Sigmoid colon (tissue), 7 donors: ENCODE results near the gene ADAMTS3. TPM values are rescaled to one million over a fixed set of nuclear protein-coding genes. Genes with fewer than 3 reads are reported as not detected.

Source experiments
- DNase-seq: peaks from one replicate; pipeline ENCODE4 v3.0.0-alpha.2; 2019
- H3K27ac ChIP-seq, 4 donors: fragments of 200-600 bp; sonication (generic); one replicate each; pipeline ENCODE4 v1.5.1; 2016 to 2019; ENCODE audit warnings: mild to moderate bottlenecking in 1 of 4
- H3K27me3 ChIP-seq, 3 donors: fragments of 200-600 bp; sonication (generic); one replicate each; pipeline ENCODE4 v1.5.1; 2019; ENCODE audit warnings: mild to moderate bottlenecking in 1 of 3
- H3K36me3 ChIP-seq, 4 donors: fragments of 200-600 bp; sonication (generic); one replicate each; pipeline ENCODE4 v1.5.1; 2016 to 2019
- H3K4me1 ChIP-seq, 4 donors: fragments of 200-600 bp; sonication (generic); one replicate each; pipeline ENCODE4 v1.5.1; 2017 to 2019
- H3K4me3 ChIP-seq, 4 donors: fragments of 200-600 bp; sonication (generic); one replicate each; pipeline ENCODE4 v1.5.1; 2017 to 2019; ENCODE audit warnings: mild to moderate bottlenecking in 2 of 4, moderate library complexity in 1 of 4
- H3K9me3 ChIP-seq, 4 donors: fragments of 200-600 bp in 3 of 4; sonication (generic) in 3 of 4; one replicate each; pipeline versions ENCODE4 v1.5.1 to v1.6.1; 2013 to 2019
- EP300 ChIP-seq, 4 donors: sonication (generic); formaldehyde crosslinking; IDR thresholded peaks; one replicate each; pipeline ENCODE4 v1.6.1; 2017; ENCODE audit warnings: antibody characterized with exemption in 4 of 4
- POLR2A ChIP-seq, 2 donors: fragments of 450-650 bp; IDR thresholded peaks; one replicate each; pipeline ENCODE4 v1.6.1; 2016; ENCODE audit warnings: antibody characterized with exemption in 2 of 2, mild to moderate bottlenecking in 2 of 2, moderate library complexity in 2 of 2
- POLR2AphosphoS5 ChIP-seq, 4 donors: sonication (generic); formaldehyde crosslinking; IDR thresholded peaks; one replicate each; pipeline ENCODE4 v1.6.1; 2017; ENCODE audit warnings: antibody characterized with exemption in 4 of 4
- WGBS, 2 donors: extraction: QIAGEN DNeasy Blood & Tissue Kit; methylation state at CpG; one replicate each; pipeline ENCODE4 v1.1.7; 2013; 5-methylcytosine and 5-hydroxymethylcytosine counted together
- intact Hi-C: fragments of 100-400 bp; cut with DNase I; formaldehyde crosslinking; loops from one replicate; pipeline ENCODE4 v1.15.1; 2023
- polyA plus RNA-seq, 3 donors: library from polyadenylated mRNA; stranded (reverse); fragments of 200-250 nt; gene quantifications; one replicate each; pipeline ENCODE4 v1.2.3, GENCODE V29; 2013
- total RNA-seq, 4 donors: library from RNA; depleted of rRNA; stranded (reverse); fragments of >200 nt; gene quantifications; one replicate each; pipeline ENCODE4 v1.1.0, GENCODE V29; 2016
- TF ChIP-seq, protein P1 (sequence below), 4 experiments: fragments of 450-650 bp in 3 of 4; fragments of 200-600 bp in 1 of 4; IDR thresholded peaks; one replicate each; pipeline ENCODE4 v1.5.1; 2016 to 2019; ENCODE audit warnings: antibody characterized with exemption in 4 of 4, mild to moderate bottlenecking in 3 of 4, moderate library complexity in 2 of 4
- donor health status: healthy with polysubstance abuse.
- donor health status: Bipolar disorder and iron deficiency.
- donor health status: healthy.

ADAMTS3 gene
- total and polyA plus RNA-seq, 7 donors, result 0.17 to 1.9 (median 1.1) TPM; not detected in 2

DNA sequence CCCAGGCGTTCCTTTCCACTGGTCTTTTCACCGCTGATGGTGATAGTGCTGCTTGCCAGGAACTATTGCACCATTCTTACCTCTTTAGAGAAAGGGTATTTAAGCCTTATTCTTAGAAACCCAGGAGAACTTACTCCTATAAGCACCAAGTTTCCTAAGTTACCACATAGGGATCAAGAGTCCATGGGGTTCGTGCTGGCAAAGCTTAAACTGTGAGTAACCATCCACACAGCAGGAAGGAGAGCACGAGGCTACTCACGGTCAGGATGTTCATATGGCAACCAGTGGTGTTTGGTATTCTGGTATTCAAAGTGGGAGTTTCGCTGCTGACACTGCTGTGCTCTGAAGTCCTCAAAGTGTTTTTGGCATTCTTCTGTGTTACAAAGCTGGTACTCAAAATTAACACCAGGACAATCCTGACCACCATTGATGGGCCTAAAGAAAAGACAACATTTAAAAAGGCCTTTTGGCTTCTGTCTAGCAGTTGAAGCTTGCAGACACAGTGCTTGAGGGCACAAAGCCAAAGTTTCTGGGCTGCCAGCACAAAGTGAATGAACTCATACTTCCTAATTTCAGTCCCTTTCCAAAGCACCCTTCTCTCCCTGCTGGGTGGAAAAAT is 256.9 kb downstream of the ADAMTS3 start:
- TF ChIP-seq POLR2AphosphoS5 (IDR thresholded peaks at IDR 0.05) (peak in 3 of 4 donors; percentile 11 to 53 (median 35)), POLR2A (IDR thresholded peaks at IDR 0.05) (no peak)
- peaks cover 0 to 36% (median 26%) of the 10 kb centered on the region in 4 donors for H3K4me1 ChIP-seq
- H3K4me3 ChIP-seq, result no peak overlapping the region
- peak overlapping the region; percentile 52 to 76 (median 70) for H3K27ac ChIP-seq
- no peaks in the 10 kb centered on the region for H3K36me3 ChIP-seq
- H3K27me3 ChIP-seq, result no peaks in the 10 kb centered on the region
- WGBS, 2 donors, result 69 to 75% methylated on average over 6 of the region's 6 CpGs
- H3K9me3 ChIP-seq, result no peaks in the 10 kb centered on the region
- peak; percentile 89 for DNase-seq
- intact Hi-C loops, result no loop called here

DNA sequence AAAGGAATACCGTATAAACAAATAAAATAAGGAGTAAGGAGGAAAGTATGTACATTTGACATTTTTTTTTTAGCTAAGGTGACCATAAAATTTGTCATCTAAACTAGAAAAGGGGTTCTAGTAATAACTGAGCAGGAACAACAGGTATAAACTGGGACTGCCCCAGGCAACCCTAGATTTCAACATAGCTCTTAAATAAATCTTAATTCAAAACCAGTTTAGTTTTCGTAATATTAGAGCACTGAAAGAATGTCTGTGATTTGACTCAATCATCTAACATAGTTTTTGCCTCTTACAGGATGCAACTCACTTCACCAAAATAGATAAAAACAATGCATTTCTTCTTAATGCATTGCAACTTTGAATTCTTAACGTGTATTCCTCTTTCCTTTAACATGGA is 257.7 kb downstream of the ADAMTS3 start:
- H3K4me3 ChIP-seq, result no peak overlapping the region
- no peak for DNase-seq
- peak overlapping the region in 3 of 4 donors; percentile 65 to 76 (median 75) for H3K27ac ChIP-seq
- no peaks in the 10 kb centered on the region for H3K36me3 ChIP-seq
- intact Hi-C loops, result no loop called here
- H3K4me1 ChIP-seq, result peaks cover 0 to 36% (median 26%) of the 10 kb centered on the region in 4 donors
- TF ChIP-seq POLR2AphosphoS5 (IDR thresholded peaks at IDR 0.05) (no peak), POLR2A (IDR thresholded peaks at IDR 0.05) (no peak), EP300 (IDR thresholded peaks at IDR 0.05) (no peak)
- TF ChIP-seq, protein P1, sequence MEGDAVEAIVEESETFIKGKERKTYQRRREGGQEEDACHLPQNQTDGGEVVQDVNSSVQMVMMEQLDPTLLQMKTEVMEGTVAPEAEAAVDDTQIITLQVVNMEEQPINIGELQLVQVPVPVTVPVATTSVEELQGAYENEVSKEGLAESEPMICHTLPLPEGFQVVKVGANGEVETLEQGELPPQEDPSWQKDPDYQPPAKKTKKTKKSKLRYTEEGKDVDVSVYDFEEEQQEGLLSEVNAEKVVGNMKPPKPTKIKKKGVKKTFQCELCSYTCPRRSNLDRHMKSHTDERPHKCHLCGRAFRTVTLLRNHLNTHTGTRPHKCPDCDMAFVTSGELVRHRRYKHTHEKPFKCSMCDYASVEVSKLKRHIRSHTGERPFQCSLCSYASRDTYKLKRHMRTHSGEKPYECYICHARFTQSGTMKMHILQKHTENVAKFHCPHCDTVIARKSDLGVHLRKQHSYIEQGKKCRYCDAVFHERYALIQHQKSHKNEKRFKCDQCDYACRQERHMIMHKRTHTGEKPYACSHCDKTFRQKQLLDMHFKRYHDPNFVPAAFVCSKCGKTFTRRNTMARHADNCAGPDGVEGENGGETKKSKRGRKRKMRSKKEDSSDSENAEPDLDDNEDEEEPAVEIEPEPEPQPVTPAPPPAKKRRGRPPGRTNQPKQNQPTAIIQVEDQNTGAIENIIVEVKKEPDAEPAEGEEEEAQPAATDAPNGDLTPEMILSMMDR (IDR thresholded peaks at IDR 0.05), result no peak
- H3K9me3 ChIP-seq, result no peaks in the 10 kb centered on the region
- no peaks in the 10 kb centered on the region for H3K27me3 ChIP-seq
- WGBS, 2 donors, result 91 to 92% methylated on average over 3 of the region's 3 CpGs

DNA sequence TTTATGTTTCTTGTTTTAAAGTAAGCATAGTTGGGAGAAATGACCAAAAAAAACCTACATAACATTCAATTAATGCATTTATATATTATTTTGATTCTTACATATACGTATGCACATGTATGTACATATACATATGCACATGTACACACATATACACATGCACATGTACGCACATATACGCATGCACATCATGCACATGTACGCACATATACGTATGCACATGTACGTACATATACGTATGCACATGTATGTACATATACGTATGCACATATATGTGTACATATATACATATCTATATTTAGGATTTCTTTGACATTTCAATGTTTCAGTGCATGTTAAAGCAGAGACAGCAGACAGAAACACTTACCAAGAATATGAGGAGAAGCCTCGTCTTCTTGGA is 263.4 kb downstream of the ADAMTS3 start:
- intact Hi-C loops, result no loop called here
- Histone ChIP-seq H3K27me3 (no peaks in the 10 kb centered on the region), H3K4me3 (no peak overlapping the region), H3K9me3 (no peaks in the 10 kb centered on the region), H3K27ac (no peak overlapping the region), H3K4me1 (no peaks in the 10 kb centered on the region), H3K36me3 (no peaks in the 10 kb centered on the region)
- 94 to 96% methylated on average over 9 of the region's 9 CpGs for WGBS, 2 donors
- TF ChIP-seq POLR2A (IDR thresholded peaks at IDR 0.05), result no peak
- no peak for DNase-seq

DNA sequence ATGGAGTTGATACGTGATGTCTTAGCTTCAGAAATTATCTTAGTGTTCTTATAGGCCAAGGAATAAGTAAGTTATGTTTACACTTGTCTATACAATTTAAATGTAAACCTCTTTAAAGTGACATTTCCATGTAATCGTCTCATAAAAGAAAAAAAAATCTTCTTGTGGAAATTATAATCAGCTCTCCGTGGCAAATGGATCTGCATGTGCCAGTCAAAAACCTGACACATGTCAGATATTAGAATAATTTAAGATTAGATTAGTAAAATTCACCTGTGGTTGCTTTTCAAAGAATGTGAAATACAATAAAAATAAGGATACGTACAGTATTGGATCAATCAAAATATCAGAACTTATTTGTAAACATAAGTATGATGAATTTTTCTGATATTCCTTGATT is 263.9 kb downstream of the ADAMTS3 start:
- no peaks in the 10 kb centered on the region for H3K4me1 ChIP-seq
- no peak overlapping the region for H3K27ac ChIP-seq
- no peaks in the 10 kb centered on the region for H3K36me3 ChIP-seq
- intact Hi-C loops, result no loop called here
- WGBS, 2 donors, result 72 to 83% methylated on average over 4 of the region's 4 CpGs
- H3K4me3 ChIP-seq, result no peak overlapping the region
- no peaks in the 10 kb centered on the region for H3K9me3 ChIP-seq
- H3K27me3 ChIP-seq, result no peaks in the 10 kb centered on the region
- DNase-seq, result no peak
- TF ChIP-seq EP300 (IDR thresholded peaks at IDR 0.05) (no peak), POLR2AphosphoS5 (IDR thresholded peaks at IDR 0.05) (no peak)

DNA sequence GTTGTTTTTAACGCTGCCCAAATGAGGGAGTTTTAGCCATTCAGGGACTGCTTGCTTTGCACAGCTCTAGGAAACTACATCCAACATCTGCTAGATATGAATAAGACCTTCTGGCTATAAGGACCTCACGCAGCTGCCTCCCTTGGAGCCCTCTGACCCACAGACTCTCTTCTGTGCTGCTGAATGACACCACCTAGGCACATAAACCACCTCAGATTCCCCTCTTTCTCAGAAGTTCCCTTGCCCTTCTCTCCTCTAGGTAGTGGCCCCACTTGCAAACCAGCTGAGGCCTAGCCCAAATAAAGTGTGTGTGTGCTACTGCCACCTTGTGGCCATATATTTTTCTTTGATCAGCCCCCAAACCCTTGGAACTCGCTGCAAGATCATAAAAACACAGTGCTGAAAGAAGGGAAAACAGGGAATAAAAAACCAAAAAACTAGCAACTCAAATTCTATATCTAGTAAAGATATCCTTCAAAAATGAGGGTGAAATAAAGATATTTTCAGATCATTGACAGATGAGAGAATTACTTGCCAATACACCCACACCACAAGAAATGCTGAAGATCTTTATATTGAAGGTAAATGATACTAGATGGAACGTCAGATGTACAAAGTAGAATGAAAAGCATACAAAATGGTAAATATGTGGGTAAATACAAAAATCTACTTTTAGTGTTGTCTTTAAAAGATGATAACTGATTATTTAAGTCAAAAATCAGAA is 265.9 kb downstream of the ADAMTS3 start:
- H3K36me3 ChIP-seq, result no peaks in the 10 kb centered on the region
- no peak overlapping the region for H3K4me3 ChIP-seq
- no peaks in the 10 kb centered on the region for H3K4me1 ChIP-seq
- TF ChIP-seq, protein P1 (IDR thresholded peaks at IDR 0.05), result peak; percentile 18 to 66 (median 36)
- no peak for TF ChIP-seq EP300 (IDR thresholded peaks at IDR 0.05)
- TF ChIP-seq POLR2AphosphoS5 (IDR thresholded peaks at IDR 0.05), result no peak
- TF ChIP-seq POLR2A (IDR thresholded peaks at IDR 0.05), result no peak
- intact Hi-C loops, result no loop called here
- no peaks in the 10 kb centered on the region for H3K9me3 ChIP-seq
- DNase-seq, result no peak
- 52 to 71% methylated on average over 4 of the region's 4 CpGs for WGBS, 2 donors
- no peaks in the 10 kb centered on the region for H3K27me3 ChIP-seq
- H3K27ac ChIP-seq, result no peak overlapping the region

DNA sequence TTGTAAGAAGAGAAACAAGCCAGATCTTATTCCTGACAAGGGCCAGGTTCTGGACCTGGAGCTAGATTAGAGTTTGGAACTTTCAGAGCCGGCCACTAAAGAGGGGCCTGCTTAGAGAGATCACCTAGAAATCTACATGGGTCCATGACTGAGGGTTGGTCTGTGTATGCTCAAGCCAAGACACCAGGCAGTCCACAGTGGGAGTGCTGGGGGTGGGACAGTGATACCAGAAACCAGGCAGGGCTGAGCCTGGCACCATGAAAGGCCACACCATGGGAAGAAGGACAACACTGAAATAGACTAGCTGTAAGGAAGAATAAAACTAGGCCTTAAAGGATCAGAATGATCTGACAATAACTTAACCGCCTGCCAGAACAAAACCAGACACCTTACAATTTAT is 267.3 kb downstream of the ADAMTS3 start:
- Histone ChIP-seq H3K4me3 (no peak overlapping the region), H3K36me3 (no peaks in the 10 kb centered on the region), H3K27me3 (no peaks in the 10 kb centered on the region), H3K27ac (no peak overlapping the region), H3K9me3 (no peaks in the 10 kb centered on the region), H3K4me1 (no peaks in the 10 kb centered on the region)
- DNase-seq, result no peak
- TF ChIP-seq, protein P1 (IDR thresholded peaks at IDR 0.05), result no peak
- TF ChIP-seq POLR2A (IDR thresholded peaks at IDR 0.05), result no peak
- TF ChIP-seq EP300 (IDR thresholded peaks at IDR 0.05), result no peak
- TF ChIP-seq POLR2AphosphoS5 (IDR thresholded peaks at IDR 0.05), result no peak
- WGBS, 2 donors, result 93 to 97% methylated on average over 2 of the region's 2 CpGs
- intact Hi-C loops, result no loop called here
